A673 (cell line): ENCODE data around the gene MS4A13. TPM values are rescaled to one million over a fixed set of nuclear protein-coding genes. Genes with fewer than 3 reads are reported as not detected.

Experiments used
- BruUV-seq: library from RNA; stranded (reverse); fragments of 400-500 nt; replicated peaks from 2 replicates; lab custom pipeline; 2021; lab: Mats Ljungman, UMichigan
- CTCF ChIA-PET: fragments of 300-600 bp; sonication (Branson Sonifier 250); formaldehyde crosslinking; loops from one replicate; lab custom pipeline; 2022; ENCODE audit warnings: antibody characterized with exemption; lab: Charles Lee
- POLR2A ChIA-PET: fragments of 300-600 bp; sonication (Branson Sonifier 250); formaldehyde crosslinking; loops from one replicate; lab custom pipeline; 2022; ENCODE audit warnings: antibody characterized with exemption; ENCODE audit not compliant: low non-redundant PET; lab: Charles Lee
- DNase-seq: peaks from one replicate; pipeline ENCODE4 v3.0.0-alpha.2; 2015; ENCODE audit warnings: low spot score
- H3K27ac ChIP-seq: fragments of 200-600 bp; sonication (generic); 2 replicates; pipeline ENCODE4 v1.5.1; 2016; ENCODE audit warnings: mixed run types, low read depth, mild to moderate bottlenecking, mixed read lengths, antibody characterized with exemption, low read length; ENCODE audit not compliant: poor library complexity, severe bottlenecking
- H3K27me3 ChIP-seq: fragments of 200-600 bp; sonication (generic); replicated peaks from 2 replicates; pipeline ENCODE4 v1.6.1; 2017; ENCODE audit warnings: mixed run types, low read depth, mild to moderate bottlenecking, mixed read lengths, antibody characterized with exemption, low read length; ENCODE audit not compliant: insufficient read depth, poor library complexity
- H3K36me3 ChIP-seq: fragments of 200-600 bp; sonication (generic); 2 replicates; pipeline ENCODE4 v1.6.1; 2016; ENCODE audit warnings: mixed run types, mild to moderate bottlenecking, mixed read lengths, antibody characterized with exemption, low read length; ENCODE audit not compliant: insufficient read depth, poor library complexity, severe bottlenecking
- H3K4me1 ChIP-seq: fragments of 200-600 bp; sonication (generic); 2 replicates; pipeline ENCODE4 v1.6.1; 2017; ENCODE audit warnings: mixed run types, mild to moderate bottlenecking, mixed read lengths, antibody characterized with exemption, low read length; ENCODE audit not compliant: insufficient read depth, poor library complexity, severe bottlenecking
- H3K4me3 ChIP-seq: fragments of 200-600 bp; sonication (generic); 2 replicates; pipeline ENCODE4 v1.5.1; 2016; ENCODE audit warnings: low read depth, mixed run types, mild to moderate bottlenecking, mixed read lengths, low read length; ENCODE audit not compliant: poor library complexity, severe bottlenecking
- H3K9me3 ChIP-seq: fragments of 200-600 bp; sonication (generic); 2 replicates; pipeline ENCODE4 v1.6.1; 2016; ENCODE audit warnings: mixed run types, low read depth, mild to moderate bottlenecking, mixed read lengths, antibody characterized with exemption, low read length; ENCODE audit not compliant: poor library complexity, severe bottlenecking
- CTCF ChIP-seq: fragments of 300-800, 200-600 bp; sonication (generic); conservative IDR thresholded peaks from 2 replicates; pipeline ENCODE4 v1.5.1; 2017; ENCODE audit warnings: low read depth, mild to moderate bottlenecking, antibody characterized with exemption, low read length, moderate library complexity, mixed read lengths
- EZH2 ChIP-seq: fragments of 200-600 bp; sonication (generic); IDR thresholded peaks from 2 replicates; pipeline ENCODE4 v1.6.1; 2017; ENCODE audit warnings: borderline replicate concordance, low read depth, mild to moderate bottlenecking, mixed read lengths, antibody characterized with exemption, low read length; ENCODE audit not compliant: poor library complexity, severe bottlenecking
- intact Hi-C: fragments of 100-400 bp; cut with micrococcal nuclease; formaldehyde crosslinking; loops from one replicate; pipeline ENCODE4 v1.10.0; 2022; ENCODE audit not compliant: unreplicated experiment
- total RNA-seq: library from RNA; stranded (reverse); gene quantifications from 2 replicates; pipeline ENCODE4 v1.2.3, GENCODE V29; 2021

Gene MS4A13
- total RNA-seq, 1 experiment from 2014 or later = not detected

- H3K27ac ChIP-seq = no peak overlapping the region
- DNase-seq = no peak
- BruUV-seq = no TSS peak
- CTCF ChIA-PET = no interaction called here
- H3K36me3 ChIP-seq = no peaks in the 10 kb centered on the region
- POLR2A ChIA-PET = interaction anchor here (0.7 kb wide), 1 partner anchor 169 kb away, joined by 3 read pairs; no protein-coding TSS in a partner anchor
- no peak for TF ChIP-seq EZH2
- no peak for TF ChIP-seq CTCF
- no peaks in the 10 kb centered on the region for H3K4me1 ChIP-seq
- H3K4me3 ChIP-seq = no peak overlapping the region
- H3K9me3 ChIP-seq = no peaks in the 10 kb centered on the region
- intact Hi-C loops = no loop called here
- no peaks in the 10 kb centered on the region for H3K27me3 ChIP-seq
These were observed 51.6 kb downstream of the MS4A13 start for GRCh38 chr11:60566776-60567175.

GRCh38 chr11:60570970-60571369, 55.8 kb downstream of the MS4A13 start:
- ChIA-PET CTCF (no interaction called here), POLR2A (no interaction called here)
- H3K9me3 ChIP-seq = no peaks in the 10 kb centered on the region
- no peaks in the 10 kb centered on the region for H3K4me1 ChIP-seq
- DNase-seq = no peak
- intact Hi-C loops = no loop called here
- no peak for TF ChIP-seq CTCF
- no peak for TF ChIP-seq EZH2
- H3K27me3 ChIP-seq = no peaks in the 10 kb centered on the region
- H3K27ac ChIP-seq = no peak overlapping the region
- BruUV-seq = no TSS peak
- no peaks in the 10 kb centered on the region for H3K36me3 ChIP-seq
- H3K4me3 ChIP-seq = no peak overlapping the region

GRCh38 chr11:60589611-60590010, 74.4 kb downstream of the MS4A13 start:
- Histone ChIP-seq H3K4me3 (no peak overlapping the region), H3K27me3 (peaks cover 4% of the 10 kb centered on the region), H3K9me3 (no peaks in the 10 kb centered on the region), H3K27ac (no peak overlapping the region), H3K4me1 (no peaks in the 10 kb centered on the region), H3K36me3 (no peaks in the 10 kb centered on the region)
- TF ChIP-seq EZH2 (no peak), CTCF (peak; percentile 55; the same call in 1 of the 2 replicates)
- BruUV-seq = no TSS peak
- DNase-seq = peak; percentile 11
- ChIA-PET POLR2A (no interaction called here), CTCF (interaction anchor here (0.6 kb wide), 1 partner anchor 160 kb away, joined by 3 read pairs; no protein-coding TSS in a partner anchor)
- intact Hi-C loops = no loop called here

Other genes starting within 250 kb of the MS4A13 start
- gene MS4A4A, start 234.7 kb upstream of the MS4A13 start, total RNA-seq = not detected in 2 replicates
- gene MS4A6E, start 188.1 kb upstream of the MS4A13 start, total RNA-seq = not detected in 2 replicates
- not detected in 2 replicates for gene MS4A7, start 136.9 kb upstream of the MS4A13 start, total RNA-seq
- gene MS4A14, start 118.9 kb upstream of the MS4A13 start, total RNA-seq = not detected in 2 replicates
- not detected in 2 replicates for gene MS4A5, start 85.8 kb upstream of the MS4A13 start, total RNA-seq
- gene MS4A1, start 59.5 kb upstream of the MS4A13 start, total RNA-seq = not detected in 2 replicates
- gene MS4A12, start 22.6 kb upstream of the MS4A13 start, total RNA-seq = not detected in 2 replicates
- gene MS4A8, start 184.2 kb downstream of the MS4A13 start, total RNA-seq = 1.4 and 1.5 TPM in 2 replicates
- not detected in 2 replicates for gene MS4A18, start 209.3 kb downstream of the MS4A13 start, total RNA-seq
- not detected in 2 replicates for gene MS4A15, start 241.5 kb downstream of the MS4A13 start, total RNA-seq